ENCODE results near the gene ZNF282. TPM values are rescaled to one million over a fixed set of nuclear protein-coding genes. Genes with fewer than 3 reads are reported as not detected.
"Not testable (repeated sequence)": the region's sequence is repeated elsewhere in the genome, so short reads cannot be mapped to it uniquely, and the experiment has no call there.

The ZNF282 gene
- total and polyA plus RNA-seq, 10 donors = 4.7 to 25.8 (median 18.1) TPM

DNA sequence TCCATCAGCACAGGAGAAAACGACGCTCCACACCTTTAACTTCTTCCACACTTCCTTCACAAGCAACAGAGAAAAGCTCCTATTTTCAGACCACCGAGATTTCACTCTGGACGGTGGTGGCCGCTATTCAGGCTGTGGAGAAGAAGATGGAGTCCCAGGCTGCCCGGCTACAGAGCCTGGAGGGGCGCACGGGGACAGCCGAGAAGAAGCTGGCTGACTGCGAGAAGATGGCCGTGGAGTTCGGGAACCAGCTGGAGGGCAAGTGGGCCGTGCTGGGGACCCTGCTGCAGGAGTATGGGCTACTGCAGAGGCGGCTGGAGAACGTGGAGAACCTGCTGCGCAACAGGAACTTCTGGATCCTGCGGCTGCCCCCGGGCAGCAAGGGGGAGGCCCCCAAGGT, 54.8 kb downstream of the ZNF282 start:
- H3K9me3 ChIP-seq; DNase-seq; H3K27me3 ChIP-seq (replicated peaks in 1 of 7); H3K27ac ChIP-seq; H3K4me3 ChIP-seq; intact Hi-C loops (cut with DNase I; ENCODE audit: low total_unique reads): not testable (repeated sequence)
- TF ChIP-seq POLR2AphosphoS5 (IDR thresholded peaks at IDR 0.05) = peak in 1 of 3 donors; percentile 9
- H3K4me1 ChIP-seq = peaks cover 0 to 17% (median under 1%) of the 10 kb centered on the region in 6 donors
- 92 to 97% (median 94%) methylated on average over 14 to 18 of the region's 18 CpGs for WGBS, 5 donors
- peaks cover 6 to 56% (median 50%) of the 10 kb centered on the region in 6 donors for H3K36me3 ChIP-seq

GRCh38 chr7:149251518-149251917, 56.2 kb downstream of the ZNF282 start:
- H3K9me3 ChIP-seq; intact Hi-C loops (cut with DNase I; ENCODE audit: low total_unique reads); DNase-seq; H3K4me1 ChIP-seq; H3K4me3 ChIP-seq; H3K27me3 ChIP-seq (replicated peaks in 1 of 7); H3K27ac ChIP-seq: not testable (repeated sequence)
- H3K36me3 ChIP-seq = peaks cover 6 to 70% (median 56%) of the 10 kb centered on the region in 6 donors
- WGBS, 5 donors = 93 to 99% (median 97%) methylated on average over 10 of the region's 10 CpGs

DNA sequence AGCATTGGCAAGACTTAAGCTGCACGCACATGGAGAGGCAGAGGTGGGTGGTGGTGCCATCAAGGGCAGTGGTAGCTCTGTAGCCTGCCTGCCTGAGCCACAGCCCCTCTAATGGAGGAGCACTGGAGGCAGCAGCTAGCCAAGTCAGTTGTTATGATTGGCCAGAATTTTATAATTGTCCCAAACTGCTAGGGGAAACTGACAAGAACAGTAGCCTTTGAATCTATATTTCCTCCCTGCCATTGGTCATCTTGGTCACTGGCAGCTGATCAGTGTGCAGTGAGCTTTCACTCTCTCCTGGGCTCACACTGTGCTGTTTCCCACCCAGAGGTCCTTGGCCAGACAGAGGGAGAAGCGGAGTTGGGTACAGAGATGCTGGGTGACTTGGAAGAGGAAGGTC, 57.0 kb downstream of the ZNF282 start:
- Histone ChIP-seq H3K4me1 (peaks cover 0 to 8% (median 0%) of the 10 kb centered on the region in 6 donors), H3K27ac (no peak overlapping the region), H3K36me3 (peaks cover 6 to 70% (median 56%) of the 10 kb centered on the region in 6 donors), H3K9me3 (no peaks in the 10 kb centered on the region), H3K27me3 (replicated peaks in 1 of 7) (no peaks in the 10 kb centered on the region), H3K4me3 (no peak overlapping the region)
- no peak for DNase-seq
- TF ChIP-seq CTCF (IDR thresholded peaks at IDR 0.05 in 8 of 11, conservative IDR thresholded peaks at IDR 0.05 in 3 of 11) = no peak
- no peak for TF ChIP-seq POLR2AphosphoS5 (IDR thresholded peaks at IDR 0.05)
- TF ChIP-seq POLR2A (IDR thresholded peaks at IDR 0.05) = no peak
- intact Hi-C loops (cut with DNase I; ENCODE audit: low total_unique reads) = no loop called here
- WGBS, 5 donors = 82 to 97% (median 89%) methylated on average over 2 of the region's 2 CpGs

DNA sequence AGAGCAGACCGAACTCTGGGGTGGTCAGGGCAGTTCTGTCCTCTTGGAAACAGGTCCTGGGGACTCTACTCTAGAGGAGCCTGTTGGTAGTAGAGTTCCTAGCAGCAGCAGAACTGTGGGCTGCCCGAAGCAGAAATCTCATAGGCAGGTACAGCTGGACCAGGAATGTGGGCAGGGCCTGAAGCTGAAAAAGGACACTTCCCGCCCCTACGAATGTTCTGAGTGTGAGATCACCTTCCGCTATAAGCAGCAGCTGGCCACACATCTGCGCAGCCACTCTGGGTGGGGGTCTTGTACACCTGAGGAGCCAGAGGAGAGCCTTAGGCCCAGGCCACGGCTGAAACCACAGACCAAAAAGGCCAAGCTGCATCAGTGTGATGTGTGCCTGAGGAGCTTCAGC, 58.3 kb downstream of the ZNF282 start:
- no peak for DNase-seq
- Histone ChIP-seq H3K9me3 (no peaks in the 10 kb centered on the region), H3K4me1 (peaks cover 0 to 5% (median 0%) of the 10 kb centered on the region in 6 donors), H3K36me3 (peaks cover 6 to 70% (median 56%) of the 10 kb centered on the region in 6 donors), H3K27ac (no peak overlapping the region), H3K27me3 (replicated peaks in 1 of 7) (no peaks in the 10 kb centered on the region), H3K4me3 (no peak overlapping the region)
- TF ChIP-seq CTCF (IDR thresholded peaks at IDR 0.05 in 8 of 11, conservative IDR thresholded peaks at IDR 0.05 in 3 of 11) = no peak
- no peak for TF ChIP-seq POLR2AphosphoS5 (IDR thresholded peaks at IDR 0.05)
- TF ChIP-seq POLR2A (IDR thresholded peaks at IDR 0.05) = no peak
- WGBS, 5 donors = 93 to 98% (median 98%) methylated on average over 6 to 7 of the region's 7 CpGs
- intact Hi-C loops (cut with DNase I; ENCODE audit: low total_unique reads) = no loop called here

- Histone ChIP-seq H3K36me3 (peaks cover 6 to 70% (median 56%) of the 10 kb centered on the region in 6 donors), H3K4me3 (no peak overlapping the region), H3K9me3 (no peaks in the 10 kb centered on the region), H3K27me3 (replicated peaks in 1 of 7) (no peaks in the 10 kb centered on the region), H3K27ac (no peak overlapping the region), H3K4me1 (no peaks in the 10 kb centered on the region)
- intact Hi-C loops (cut with DNase I; ENCODE audit: low total_unique reads) = no loop called here
- TF ChIP-seq POLR2AphosphoS5 (IDR thresholded peaks at IDR 0.05) (no peak), POLR2A (IDR thresholded peaks at IDR 0.05) (no peak), CTCF (IDR thresholded peaks at IDR 0.05 in 8 of 11, conservative IDR thresholded peaks at IDR 0.05 in 3 of 11) (no peak)
- 94 to 98% (median 96%) methylated on average over 6 to 16 of the region's 16 CpGs for WGBS, 5 donors
- DNase-seq = no peak
These were observed 59.0 kb downstream of the ZNF282 start for GRCh38 chr7:149254181-149254858.

Data from spleen (tissue), 11 donors.